BJ (cell line): ENCODE results near the gene SLC25A26. TPM values are rescaled to one million over a fixed set of nuclear protein-coding genes. Genes with fewer than 3 reads are reported as not detected.

ENCODE experiments used
- CTCF ChIA-PET: fragments of 350-600 bp; formaldehyde crosslinking; extraction: SDS; loops from one replicate; lab custom pipeline; 2021; ENCODE audit warnings: antibody characterized with exemption, inconsistent platforms; lab: Yijun Ruan, JAX
- POLR2A ChIA-PET: fragments of 300-600 bp; sonication (Branson Sonifier 250); formaldehyde crosslinking; extraction: SDS; loops from one replicate; lab custom pipeline; 2021; ENCODE audit warnings: antibody characterized with exemption; lab: Charles Lee
- DNase-seq: peaks from one replicate; pipeline ENCODE4 v3.0.0-alpha.2; 2011; ENCODE audit warnings: low read depth
- H3K27me3 ChIP-seq: 2 replicates; pipeline ENCODE4 v1.6.0; 2011; ENCODE audit warnings: low read length; ENCODE audit not compliant: control insufficient read depth, insufficient read depth
- H3K36me3 ChIP-seq: 2 replicates; pipeline ENCODE4 v1.5.1; 2011; ENCODE audit warnings: low read length; ENCODE audit not compliant: control insufficient read depth, insufficient read depth
- H3K4me3 ChIP-seq: 2 replicates; pipeline ENCODE4 v1.5.1; 2011; ENCODE audit warnings: low read depth, mild to moderate bottlenecking, control low read depth, low read length
- CTCF ChIP-seq: IDR thresholded peaks from 2 replicates; pipeline ENCODE4 v1.5.1; 2011; ENCODE audit warnings: low read depth, mild to moderate bottlenecking, control low read depth, inconsistent platforms, low read length, moderate library complexity; ENCODE audit not compliant: insufficient read depth
- polyA plus RNA-seq: library from polyadenylated mRNA; depleted of rRNA; stranded (reverse); fragments of >200 nt; gene quantifications from 2 replicates; pipeline ENCODE4 v1.2.3, GENCODE V29; 2011

SLC25A26 gene
- polyA plus RNA-seq, 1 experiment = 29.5 TPM

- CTCF ChIA-PET = interaction anchor here (1.1 to 10.2 kb wide), 4 partner anchors 14 to 565 kb away, joined by 3 to 117 read pairs (median 15); no protein-coding TSS in a partner anchor
- POLR2A ChIA-PET = no interaction called here
- Histone ChIP-seq H3K4me3 (no peak overlapping the region), H3K27me3 (no peaks in the 10 kb centered on the region), H3K36me3 (no peaks in the 10 kb centered on the region)
- DNase-seq = no peak
- TF ChIP-seq CTCF = no peak
These were observed 36.0 kb downstream of the SLC25A26 start for GRCh38 chr3:66256806-66257205.

- DNase-seq = no peak
- H3K4me3 ChIP-seq = no peak overlapping the region
- H3K27me3 ChIP-seq = no peaks in the 10 kb centered on the region
- ChIA-PET POLR2A (no interaction called here), CTCF (interaction anchor here (0.9 to 2.8 kb wide), 2 partner anchors 17 to 562 kb away, joined by 3 to 12 read pairs; no protein-coding TSS in a partner anchor)
- H3K36me3 ChIP-seq = no peaks in the 10 kb centered on the region
- TF ChIP-seq CTCF = no peak
These were observed 38.9 kb downstream of the SLC25A26 start for GRCh38 chr3:66259566-66260255.

- CTCF ChIA-PET = interaction anchor here (2.8 kb wide), 1 partner anchor 562 kb away, joined by 12 read pairs; no protein-coding TSS in a partner anchor
- DNase-seq = no peak
- POLR2A ChIA-PET = no interaction called here
- H3K36me3 ChIP-seq = no peaks in the 10 kb centered on the region
- TF ChIP-seq CTCF = no peak
- no peak overlapping the region for H3K4me3 ChIP-seq
- no peaks in the 10 kb centered on the region for H3K27me3 ChIP-seq
These were observed 39.6 kb downstream of the SLC25A26 start for GRCh38 chr3:66260431-66260830.

GRCh38 chr3:66261355-66261754 is 40.6 kb downstream of the SLC25A26 start:
- no peak for DNase-seq
- Histone ChIP-seq H3K27me3 (no peaks in the 10 kb centered on the region), H3K4me3 (no peak overlapping the region), H3K36me3 (no peaks in the 10 kb centered on the region)
- CTCF ChIA-PET = interaction anchor here (1.0 to 2.9 kb wide), 3 partner anchors 8 to 560 kb away, joined by 3 to 19 read pairs (median 3); no protein-coding TSS in a partner anchor
- POLR2A ChIA-PET = no interaction called here
- TF ChIP-seq CTCF = no peak

GRCh38 chr3:66265649-66266048 is 44.8 kb downstream of the SLC25A26 start:
- TF ChIP-seq CTCF = no peak
- POLR2A ChIA-PET = no interaction called here
- DNase-seq = no peak
- CTCF ChIA-PET = no interaction called here
- Histone ChIP-seq H3K36me3 (no peaks in the 10 kb centered on the region), H3K27me3 (no peaks in the 10 kb centered on the region), H3K4me3 (no peak overlapping the region)
